Mononuclear cell (primary cell): ENCODE data around the gene ERC2. TPM values are rescaled to one million over a fixed set of nuclear protein-coding genes. Genes with fewer than 3 reads are reported as not detected.

Source experiments
- H3K27me3 ChIP-seq: 2 replicates; pipeline ENCODE4 v1.6.0; 2011; ENCODE audit warnings: low read length, control low read depth; ENCODE audit not compliant: insufficient read depth
- H3K4me1 ChIP-seq: 2 replicates; pipeline ENCODE4 v1.5.1; 2011; ENCODE audit warnings: mild to moderate bottlenecking, low read length, control low read depth; ENCODE audit not compliant: insufficient read depth
- H3K4me3 ChIP-seq: 2 replicates; pipeline ENCODE4 v1.5.1; 2011; ENCODE audit warnings: mild to moderate bottlenecking, low read length, moderate library complexity
- H3K9me3 ChIP-seq: 2 replicates; pipeline ENCODE4 v1.5.1; 2011; ENCODE audit warnings: low read depth, mild to moderate bottlenecking, control low read depth, low read length
- total RNA-seq: library from RNA; depleted of rRNA; stranded (reverse); fragments of >200 nt; gene quantifications from one replicate; pipeline ENCODE4 v1.2.3, GENCODE V29; 2012

ERC2 gene
- total RNA-seq, 1 donor: 0.10 TPM

GRCh38 chr3:55742832-55743136 is 725.5 kb downstream of the ERC2 start:
- no peaks in the 10 kb centered on the region for H3K9me3 ChIP-seq
- H3K4me3 ChIP-seq: no peak overlapping the region
- H3K4me1 ChIP-seq: no peaks in the 10 kb centered on the region
- no peaks in the 10 kb centered on the region for H3K27me3 ChIP-seq

DNA sequence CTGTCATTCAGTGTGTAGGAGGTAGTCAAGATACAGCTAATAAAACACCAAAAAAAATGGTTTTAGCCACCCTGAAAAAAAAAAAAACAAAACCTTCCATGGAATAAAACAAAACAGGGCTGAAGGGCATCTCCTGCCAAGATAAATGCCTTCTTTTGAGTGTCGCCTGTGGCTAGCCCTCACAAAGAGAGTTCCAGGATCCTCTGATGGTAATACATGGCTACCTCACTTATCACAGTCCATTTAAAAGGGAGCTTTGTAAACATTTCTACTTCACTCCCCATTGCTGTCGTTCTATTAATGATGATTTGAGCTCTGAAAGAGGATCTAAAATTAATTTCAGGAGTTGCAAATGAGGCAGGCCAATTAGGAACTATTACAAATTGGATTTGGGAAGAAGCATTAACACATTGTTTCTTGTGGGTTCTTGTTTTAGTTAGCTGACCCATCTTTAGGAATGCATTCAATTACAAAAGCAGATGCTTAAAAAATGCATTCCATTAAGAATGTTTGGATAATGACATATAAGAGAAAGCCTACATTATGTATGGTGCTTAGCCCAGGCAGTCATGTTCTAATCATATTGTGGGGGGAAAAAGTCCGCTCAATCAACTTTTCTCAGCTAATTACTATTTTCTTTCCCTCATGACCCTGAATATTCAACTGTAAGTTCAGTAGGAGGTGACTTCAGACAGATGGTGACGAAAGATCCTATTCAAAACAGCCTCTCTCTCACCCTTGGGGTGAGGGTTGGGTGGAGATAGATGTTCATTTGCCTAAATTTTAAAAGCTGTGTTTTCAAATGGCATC is 726.0 kb downstream of the ERC2 start:
- H3K4me3 ChIP-seq: no peak overlapping the region
- no peaks in the 10 kb centered on the region for H3K4me1 ChIP-seq
- H3K27me3 ChIP-seq: no peaks in the 10 kb centered on the region
- no peaks in the 10 kb centered on the region for H3K9me3 ChIP-seq

- H3K4me3 ChIP-seq: no peak overlapping the region
- no peaks in the 10 kb centered on the region for H3K9me3 ChIP-seq
- no peaks in the 10 kb centered on the region for H3K27me3 ChIP-seq
- H3K4me1 ChIP-seq: no peaks in the 10 kb centered on the region
These were observed 731.1 kb downstream of the ERC2 start for GRCh38 chr3:55737186-55737585.

DNA sequence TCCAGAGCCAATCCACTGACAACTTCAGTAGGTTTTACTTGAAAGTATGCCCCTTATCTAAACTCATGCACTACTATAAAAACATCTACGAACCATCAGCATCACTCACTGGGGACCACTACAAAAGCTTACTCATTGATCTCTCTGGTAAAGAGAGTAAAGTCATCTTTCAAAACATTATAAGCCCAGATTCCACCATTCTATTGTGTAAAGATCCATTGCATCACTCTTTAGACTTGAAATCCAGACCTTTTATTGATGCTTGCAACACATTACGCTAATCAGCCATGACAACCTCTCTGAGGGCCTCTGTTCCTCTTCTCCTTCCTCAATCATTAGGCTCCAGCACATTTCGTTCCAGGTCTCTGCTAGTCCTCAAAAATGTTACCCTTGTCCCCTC is 732.3 kb downstream of the ERC2 start:
- Histone ChIP-seq H3K9me3 (no peaks in the 10 kb centered on the region), H3K4me3 (no peak overlapping the region), H3K4me1 (no peaks in the 10 kb centered on the region), H3K27me3 (no peaks in the 10 kb centered on the region)

DNA sequence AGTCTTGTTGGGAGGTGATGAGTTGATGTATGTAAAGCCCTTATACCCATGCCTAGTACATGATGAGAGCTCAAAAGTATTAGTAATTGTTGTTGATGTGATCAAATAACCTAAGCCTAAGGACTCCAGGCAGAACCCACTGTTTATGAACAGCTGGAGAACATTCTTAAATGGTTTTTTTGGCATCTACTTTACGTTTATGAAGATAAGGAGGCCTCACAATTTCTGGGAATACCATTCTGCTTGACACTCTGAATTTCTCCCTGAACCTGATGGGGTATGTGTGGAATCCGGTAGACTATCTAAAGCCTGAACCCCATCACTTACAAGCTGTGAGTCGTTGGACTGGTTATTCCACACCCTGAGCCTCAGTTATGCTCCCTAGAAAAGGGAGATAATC is 736.5 kb downstream of the ERC2 start:
- H3K4me3 ChIP-seq: no peak overlapping the region
- no peaks in the 10 kb centered on the region for H3K27me3 ChIP-seq
- H3K9me3 ChIP-seq: no peaks in the 10 kb centered on the region
- H3K4me1 ChIP-seq: no peaks in the 10 kb centered on the region

GRCh38 chr3:55729546-55729945 is 738.7 kb downstream of the ERC2 start:
- Histone ChIP-seq H3K9me3 (no peaks in the 10 kb centered on the region), H3K4me1 (no peaks in the 10 kb centered on the region), H3K4me3 (no peak overlapping the region), H3K27me3 (no peaks in the 10 kb centered on the region)

GRCh38 chr3:55728461-55729100 is 739.7 kb downstream of the ERC2 start:
- H3K27me3 ChIP-seq: no peaks in the 10 kb centered on the region
- no peaks in the 10 kb centered on the region for H3K4me1 ChIP-seq
- H3K4me3 ChIP-seq: no peak overlapping the region
- no peaks in the 10 kb centered on the region for H3K9me3 ChIP-seq

DNA sequence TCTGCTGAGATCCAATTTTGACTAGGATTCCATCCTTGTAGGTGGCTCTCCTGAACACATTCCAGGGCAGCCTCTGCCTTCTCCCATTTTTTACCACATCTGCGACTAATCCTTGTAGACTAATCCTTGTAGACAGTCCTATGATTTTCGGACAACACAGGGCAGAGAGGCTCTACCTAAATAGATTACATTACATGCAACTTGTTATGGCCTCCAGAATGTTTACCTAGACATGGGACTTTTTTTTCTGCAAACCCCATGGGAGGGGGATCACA is 741.8 kb downstream of the ERC2 start:
- Histone ChIP-seq H3K9me3 (no peaks in the 10 kb centered on the region), H3K4me1 (no peaks in the 10 kb centered on the region), H3K27me3 (no peaks in the 10 kb centered on the region), H3K4me3 (no peak overlapping the region)

DNA sequence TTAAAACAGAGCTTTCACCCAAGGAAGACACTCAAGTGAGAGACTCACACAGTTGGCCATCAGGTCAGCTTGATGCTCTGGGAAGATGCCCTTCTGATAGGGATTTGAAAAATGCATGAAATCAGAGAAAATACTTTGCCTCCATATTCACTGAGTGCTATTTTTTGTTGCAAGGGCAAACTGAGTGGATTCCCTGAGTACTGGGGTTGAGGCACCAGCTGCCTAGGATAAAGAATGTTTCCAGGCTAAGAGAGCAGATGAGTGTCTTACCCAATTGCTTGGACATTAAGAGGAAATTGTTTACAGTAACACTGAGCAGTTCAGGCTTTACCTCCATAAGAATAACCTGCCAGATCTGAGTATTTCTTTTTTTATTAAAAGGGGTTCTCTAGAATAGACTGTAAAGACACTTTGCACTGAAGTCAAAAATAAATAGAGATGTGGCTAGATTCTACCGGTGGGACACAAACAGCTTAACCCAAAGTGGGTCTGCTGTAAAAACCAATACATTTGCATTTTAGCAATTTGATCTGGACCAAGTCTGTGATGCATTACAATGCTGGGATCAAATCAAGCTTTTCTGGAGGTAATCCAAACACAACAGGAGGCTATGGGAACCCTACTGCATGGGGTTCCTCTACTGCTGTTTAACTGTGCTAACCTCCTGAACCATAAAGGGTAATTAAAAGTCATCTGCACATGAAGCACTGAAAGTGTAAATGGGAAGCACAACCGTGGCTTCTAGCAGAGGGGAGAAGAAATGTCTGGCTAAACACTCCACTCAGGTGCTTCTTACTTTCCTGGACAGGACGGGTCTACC is 742.4 kb downstream of the ERC2 start:
- Histone ChIP-seq H3K4me3 (no peak overlapping the region), H3K4me1 (no peaks in the 10 kb centered on the region), H3K9me3 (no peaks in the 10 kb centered on the region), H3K27me3 (no peaks in the 10 kb centered on the region)

GRCh38 chr3:55724821-55725220 is 743.4 kb downstream of the ERC2 start:
- no peaks in the 10 kb centered on the region for H3K9me3 ChIP-seq
- no peaks in the 10 kb centered on the region for H3K27me3 ChIP-seq
- H3K4me1 ChIP-seq: no peaks in the 10 kb centered on the region
- H3K4me3 ChIP-seq: no peak overlapping the region

GRCh38 chr3:55724407-55724784 is 743.9 kb downstream of the ERC2 start:
- Histone ChIP-seq H3K4me1 (no peaks in the 10 kb centered on the region), H3K4me3 (no peak overlapping the region), H3K9me3 (no peaks in the 10 kb centered on the region), H3K27me3 (no peaks in the 10 kb centered on the region)

DNA sequence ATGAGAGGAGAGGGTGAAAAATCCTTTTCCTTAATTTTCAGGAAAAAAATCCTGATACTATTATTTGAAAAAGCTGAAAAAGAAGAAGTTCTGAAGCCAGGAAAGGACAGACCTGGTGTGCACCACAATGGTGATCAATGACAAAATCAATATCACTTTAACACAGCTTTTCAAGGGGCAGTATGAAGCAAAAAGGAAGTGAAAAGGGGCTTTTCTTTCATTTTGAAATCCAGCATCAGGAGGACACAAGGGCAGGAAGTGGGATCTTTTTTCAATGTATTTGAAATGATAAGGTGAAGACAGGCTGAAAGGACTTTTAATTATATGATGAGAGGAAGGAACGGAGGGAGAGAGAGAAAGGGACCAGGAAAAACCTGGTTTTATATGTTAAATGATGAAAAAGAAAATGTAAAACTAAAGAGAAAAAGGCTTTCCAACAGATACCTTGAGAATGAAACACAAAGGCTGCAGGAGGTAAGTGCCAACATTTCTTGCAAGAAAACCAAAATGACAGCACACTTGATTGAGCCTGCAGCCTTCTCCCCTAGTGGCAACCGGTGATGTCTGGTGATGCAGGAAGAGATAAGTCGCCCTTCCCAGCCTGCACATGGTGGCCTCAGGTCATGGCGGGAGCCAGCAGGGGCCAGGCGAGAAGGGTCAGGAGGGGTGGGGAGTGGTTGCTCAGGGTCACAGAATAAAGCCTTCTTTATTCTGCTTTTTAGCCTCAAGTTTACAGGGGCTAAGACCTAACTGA is 744.4 kb downstream of the ERC2 start:
- no peaks in the 10 kb centered on the region for H3K9me3 ChIP-seq
- no peak overlapping the region for H3K4me3 ChIP-seq
- no peaks in the 10 kb centered on the region for H3K27me3 ChIP-seq
- no peaks in the 10 kb centered on the region for H3K4me1 ChIP-seq

DNA sequence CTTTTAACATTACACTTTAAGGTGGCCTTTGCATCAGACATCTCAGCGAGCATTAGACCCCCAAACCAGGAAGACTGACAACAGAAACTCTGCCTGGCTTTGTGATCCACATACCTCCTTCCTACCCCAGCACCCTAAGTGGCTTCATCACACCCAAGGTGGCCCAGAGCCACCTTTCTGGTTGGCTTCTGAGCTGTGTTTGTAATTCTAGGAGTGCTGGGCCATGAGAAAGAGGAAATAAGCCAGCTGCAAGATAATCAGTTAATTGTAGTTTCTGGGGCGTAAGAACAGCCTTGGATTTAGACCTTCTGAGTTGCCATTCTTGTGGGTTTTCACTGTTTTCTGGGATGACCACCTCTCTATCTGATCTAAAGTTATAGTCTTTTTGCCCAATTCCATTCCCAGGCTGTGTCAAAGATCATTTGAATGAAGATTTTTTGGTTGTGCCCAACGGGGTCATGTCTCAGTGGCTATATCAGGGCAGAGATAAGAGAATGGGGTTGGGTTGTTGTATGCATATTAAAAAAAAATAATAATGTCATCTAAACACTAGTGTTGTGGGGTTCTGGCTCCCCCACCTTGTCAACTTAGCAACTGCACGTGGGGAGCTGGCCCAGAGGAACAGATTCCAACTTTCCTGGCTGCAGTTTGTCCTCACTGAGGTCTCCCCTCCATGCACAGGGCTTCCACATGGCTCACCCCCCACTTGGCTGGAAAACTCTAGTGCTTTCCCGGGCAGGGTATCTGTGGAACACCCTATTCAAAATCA is 746.4 kb downstream of the ERC2 start:
- Histone ChIP-seq H3K4me3 (no peak overlapping the region), H3K9me3 (no peaks in the 10 kb centered on the region), H3K4me1 (no peaks in the 10 kb centered on the region), H3K27me3 (no peaks in the 10 kb centered on the region)

GRCh38 chr3:55720614-55721013 is 747.7 kb downstream of the ERC2 start:
- H3K27me3 ChIP-seq: no peaks in the 10 kb centered on the region
- H3K9me3 ChIP-seq: no peaks in the 10 kb centered on the region
- H3K4me1 ChIP-seq: no peaks in the 10 kb centered on the region
- no peak overlapping the region for H3K4me3 ChIP-seq
